Mucosa of descending colon (tissue), 3 donors: ENCODE measurements around the gene REM2. TPM values are rescaled to one million over a fixed set of nuclear protein-coding genes. Genes with fewer than 3 reads are reported as not detected.

ENCODE experiments used
- ATAC-seq: fragments of 200-7000 bp; cut with Tn5 transposase; one replicate; pipeline ENCODE4 v1.9.1; 2020; ENCODE audit warnings: mild to moderate bottlenecking, moderate library complexity
- DNase-seq, 3 donors: peaks; one replicate each; pipeline ENCODE4 v3.0.0-alpha.2; 2020
- H3K36me3 ChIP-seq: fragments of 200-600 bp; one replicate; pipeline ENCODE4 v1.8.0; 2021; ENCODE audit warnings: low read depth, mild to moderate bottlenecking
- H3K4me1 ChIP-seq: fragments of 200-600 bp; one replicate; pipeline ENCODE4 v1.8.0; 2021; ENCODE audit warnings: low read depth, mild to moderate bottlenecking
- H3K4me3 ChIP-seq: fragments of 200-600 bp; one replicate; pipeline ENCODE4 v1.8.0; 2021; ENCODE audit warnings: mild to moderate bottlenecking
- H3K9me3 ChIP-seq: fragments of 200-600 bp; one replicate; pipeline ENCODE4 v1.8.0; 2021; ENCODE audit warnings: mild to moderate bottlenecking
- CTCF ChIP-seq: fragments of 200-600 bp; IDR thresholded peaks from one replicate; pipeline ENCODE4 v1.8.0; 2022; ENCODE audit warnings: antibody characterized with exemption, mild to moderate bottlenecking
- intact Hi-C, 2 donors: fragments of 100-400 bp; cut with DNase I in 1 of 2; cut with micrococcal nuclease in 1 of 2; formaldehyde crosslinking; loops; one replicate each; pipeline versions ENCODE4 v1.11.0 to v1.11.1; 2022; cut with DNase I, micrococcal nuclease
- long read RNA-seq, 2 donors: library from polyadenylated mRNA; unstranded; transcript quantifications; one replicate each; pipeline ENCODE4 v2.0.0, GENCODE V29; 2019 to 2021
- total RNA-seq, 3 donors: library from RNA; stranded (reverse); fragmentation: NEBNext Ultra II Directional in 2 of 3; extraction: Animal tissue kit (Norgen Biotek cat#: 25700) in 2 of 3; gene quantifications; one replicate each; pipeline versions ENCODE4 v1.2.1 to v1.2.4, GENCODE V29; 2021 to 2023
- donor health status: DM: no; HTN: no; CAD: no; lungs with moderate emphysema.
- donor health status: DM: no; HTN: no; CAD: no.
- donor health status: DM: no; HTN: yes; CAD: no.

Gene REM2
- total RNA-seq, result under 1 TPM; 0.35 to 0.66 (median 0.51) TPM
- long read RNA-seq, donor 1, partial matches to known transcripts, result 2 of 2 reads
- long read RNA-seq, donor 1, other reads (novel, unspliced or antisense), result 0 of 2 reads
- long read RNA-seq, donor 2, partial matches to known transcripts, result 0 of 1 reads
- long read RNA-seq, donor 2, other reads (novel, unspliced or antisense), result 1 of 1 reads

- no peak for TF ChIP-seq CTCF
- no peaks in the 10 kb centered on the region for H3K9me3 ChIP-seq
- peaks cover 20% of the 10 kb centered on the region for H3K4me1 ChIP-seq
- intact Hi-C loops, result no loop called here
- peaks cover 5% of the 10 kb centered on the region for H3K36me3 ChIP-seq
- H3K4me3 ChIP-seq, result no peak within 1 kb of the TSS
- no peak for DNase-seq
- ATAC-seq, result no peak
These were observed at the start of gene REM2 for GRCh38 chr14:22883173-22883976. TSS of gene REM2 (plus strand) at chr14:22883222. CDS start at chr14:22883288, 66 bp downstream.

GRCh38 chr14:22835505-22835904, 47.5 kb upstream of the REM2 start:
- intact Hi-C loops, result no loop called here
- no peak for ATAC-seq
- no peak overlapping the region for H3K4me3 ChIP-seq

GRCh38 chr14:22836301-22837113, 46.5 kb upstream of the REM2 start, which contains the start of gene MMP14:
TSS of gene MMP14 (plus strand) at chr14:22836585. CDS start at chr14:22836818, 233 bp downstream.
- peaks cover 5% of the 10 kb centered on the region for H3K4me1 ChIP-seq
- peak; percentile 75 to 81 (median 75) for DNase-seq
- intact Hi-C loops, result no loop called here
- H3K36me3 ChIP-seq, result no peaks in the 10 kb centered on the region
- H3K4me3 ChIP-seq, result peak within 1 kb of the TSS; percentile 80
- no peak for TF ChIP-seq CTCF
- peak; percentile 82 for ATAC-seq
- no peaks in the 10 kb centered on the region for H3K9me3 ChIP-seq

More at GRCh38 chr14:22835505-22835904, 47.5 kb upstream of the REM2 start:
- TF ChIP-seq CTCF, result no peak
- H3K9me3 ChIP-seq, result no peaks in the 10 kb centered on the region
- no peaks in the 10 kb centered on the region for H3K36me3 ChIP-seq
- peaks cover 8% of the 10 kb centered on the region for H3K4me1 ChIP-seq
- DNase-seq, result no peak

GRCh38 chr14:22837114-22837749, 45.8 kb upstream of the REM2 start:
- no peaks in the 10 kb centered on the region for H3K9me3 ChIP-seq
- peaks cover 5% of the 10 kb centered on the region for H3K4me1 ChIP-seq
- DNase-seq (peak; percentile 62 to 78 (median 70)), ATAC-seq (peak; percentile 75)
- no peak for TF ChIP-seq CTCF
- peak overlapping the region; percentile 80 for H3K4me3 ChIP-seq
- intact Hi-C loops, result no loop called here
- H3K36me3 ChIP-seq, result no peaks in the 10 kb centered on the region
